Measurements from ENCODE around the gene GRIK1.

Gene GRIK1

DNA sequence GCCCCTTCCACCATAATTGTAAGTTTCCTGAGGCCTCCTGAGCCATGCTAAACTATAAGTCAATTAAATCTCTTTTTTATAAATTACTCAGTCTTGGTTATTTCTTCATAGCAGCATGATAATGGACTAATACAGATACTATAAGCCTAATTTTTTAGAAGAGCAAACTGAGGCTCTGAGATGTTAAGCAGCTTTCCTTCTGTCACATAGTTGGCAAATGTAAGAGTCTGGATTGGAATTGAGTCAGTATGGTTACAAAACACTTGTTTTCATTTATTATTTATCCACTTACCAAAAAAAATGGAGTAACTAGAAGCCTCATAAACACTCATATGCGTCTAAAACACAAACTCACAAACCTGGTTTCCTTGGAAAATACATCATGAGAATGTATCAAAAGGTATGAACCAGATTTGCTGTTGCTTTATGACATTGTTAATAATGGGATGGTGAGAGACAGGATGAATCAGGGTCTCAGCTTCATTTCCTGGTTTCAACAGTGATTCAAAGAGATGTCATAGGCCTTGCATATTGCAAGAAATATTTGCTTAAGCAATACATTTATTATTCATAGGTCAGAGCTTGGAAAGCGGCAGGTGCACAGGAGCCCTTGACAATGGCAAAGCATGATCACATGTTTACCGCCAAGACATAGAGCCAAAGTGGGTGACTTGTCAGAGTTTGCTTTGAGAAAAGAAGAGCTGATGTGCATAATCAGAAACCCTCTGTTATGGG, 221.5 kb downstream of the GRIK1 start:
- no peak for DNase-seq (ENCODE audit: low read depth in 2 of 2)

DNA sequence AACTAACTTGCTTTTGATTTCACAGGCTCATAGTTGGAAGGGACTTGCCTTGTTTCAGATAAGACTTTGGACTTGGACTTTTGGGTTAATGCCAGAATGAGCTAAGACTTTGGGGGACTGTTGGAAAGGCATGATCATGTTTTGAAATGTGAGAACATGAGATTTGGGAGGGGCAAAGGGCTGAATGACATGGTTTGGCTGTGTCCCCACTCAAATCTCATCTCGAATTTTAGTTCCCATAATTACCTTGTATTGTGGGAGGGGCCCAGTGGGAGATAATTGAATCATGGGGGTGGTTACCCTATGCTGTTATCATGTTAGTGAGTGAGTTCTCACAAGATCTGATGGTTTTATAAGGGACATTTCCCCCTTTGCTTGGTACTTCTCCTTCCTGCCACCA, 222.1 kb downstream of the GRIK1 start:
- no peak for DNase-seq (ENCODE audit: low read depth in 2 of 2)

DNA sequence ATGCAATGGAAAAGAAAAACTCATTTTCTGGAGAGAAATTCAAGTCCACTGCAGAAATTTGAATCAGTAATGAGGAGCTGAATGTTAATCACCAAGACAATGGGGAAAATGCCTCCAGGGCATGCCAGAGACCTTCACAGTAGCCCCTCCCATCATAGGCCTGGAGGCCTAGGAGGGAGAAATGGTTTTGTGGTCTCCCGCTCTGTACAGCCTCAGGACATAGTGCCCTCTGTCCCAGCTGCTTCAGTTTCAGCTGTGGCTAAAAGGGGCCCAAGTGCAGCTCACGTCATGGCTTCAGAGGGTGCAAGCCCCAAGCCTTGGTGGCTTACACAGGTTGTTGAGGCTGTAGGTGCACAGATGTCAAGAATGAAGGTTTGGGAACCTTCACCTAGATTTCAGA, 223.0 kb downstream of the GRIK1 start:
- DNase-seq (ENCODE audit: low read depth in 2 of 2), result no peak

DNA sequence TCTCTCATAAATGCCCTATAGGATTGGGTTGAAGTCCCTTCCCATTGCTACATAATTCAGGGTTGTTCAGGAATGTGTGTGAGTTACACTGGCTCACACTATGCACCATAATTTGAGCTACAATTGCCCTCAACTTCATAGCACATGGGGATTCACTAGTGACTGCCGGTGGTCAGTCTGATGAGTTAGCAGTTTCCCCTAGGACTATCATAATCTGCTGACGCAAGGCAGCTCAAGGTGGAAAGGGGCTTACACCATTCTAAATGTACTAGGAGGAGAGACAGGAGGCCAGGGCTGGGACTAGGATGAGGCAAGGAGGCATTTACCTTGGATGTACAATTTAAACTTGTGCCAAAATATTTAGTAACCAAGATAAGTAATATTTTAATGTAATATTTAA, 224.7 kb downstream of the GRIK1 start:
- no peak for DNase-seq (ENCODE audit: low read depth in 2 of 2)

DNA sequence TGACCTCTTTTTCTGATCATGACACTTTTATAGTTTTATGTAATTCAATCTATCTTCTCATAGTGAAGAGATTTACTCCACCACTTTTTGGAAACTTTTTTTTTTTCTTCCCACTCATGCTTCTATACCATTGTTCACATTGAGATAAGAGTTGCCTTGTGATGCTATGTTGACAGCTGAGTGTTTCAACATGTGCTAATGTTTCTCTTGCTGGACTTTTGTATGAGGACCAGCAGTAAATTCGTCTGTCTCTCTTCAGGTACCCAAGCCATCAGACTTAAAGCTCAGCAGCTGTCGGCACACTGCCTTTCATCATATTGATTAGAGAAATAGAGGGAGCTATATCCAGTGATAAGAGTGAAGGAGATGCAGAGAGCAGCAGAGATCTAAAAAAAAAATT, 227.0 kb downstream of the GRIK1 start:
- DNase-seq (ENCODE audit: low read depth in 2 of 2), result no peak

DNA sequence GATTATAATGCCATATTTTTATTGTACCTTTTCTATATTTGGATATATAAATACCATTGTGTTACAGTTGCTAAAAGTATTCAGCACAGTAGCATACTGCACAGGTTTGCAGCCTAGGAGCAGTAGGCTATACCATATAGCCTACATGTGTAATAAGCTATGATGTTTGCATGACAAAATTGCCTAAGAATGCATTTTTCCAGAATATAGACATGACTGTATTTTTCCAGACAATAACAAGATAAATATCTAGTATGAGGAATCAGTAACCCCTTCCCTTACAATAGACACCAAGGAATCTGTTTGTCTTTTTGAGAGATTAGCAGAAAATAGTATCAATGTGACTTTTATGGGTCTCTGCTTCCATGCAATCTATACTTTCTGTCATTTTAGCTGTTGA, 228.6 kb downstream of the GRIK1 start:
- no peak for DNase-seq (ENCODE audit: low read depth in 2 of 2)

DNA sequence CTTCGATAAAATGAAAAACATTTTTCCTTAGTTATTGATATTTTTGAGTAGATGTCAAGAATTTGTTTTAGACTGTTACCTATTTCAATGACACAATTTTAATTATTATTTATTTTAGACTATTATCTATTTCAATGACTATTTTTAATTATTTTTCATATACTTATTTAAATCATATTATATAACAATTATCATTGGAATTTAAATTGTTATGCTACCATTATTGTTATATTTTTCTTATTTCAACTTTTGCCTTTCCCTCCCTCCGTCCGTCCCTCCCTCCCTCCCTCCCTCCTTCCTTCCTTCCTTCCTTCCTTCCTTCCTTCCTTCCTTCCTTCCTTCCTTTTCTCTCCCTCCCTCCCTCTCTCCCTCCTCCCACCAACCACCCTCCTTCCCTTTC, 229.3 kb downstream of the GRIK1 start:
- DNase-seq (ENCODE audit: low read depth in 2 of 2), result no peak

DNA sequence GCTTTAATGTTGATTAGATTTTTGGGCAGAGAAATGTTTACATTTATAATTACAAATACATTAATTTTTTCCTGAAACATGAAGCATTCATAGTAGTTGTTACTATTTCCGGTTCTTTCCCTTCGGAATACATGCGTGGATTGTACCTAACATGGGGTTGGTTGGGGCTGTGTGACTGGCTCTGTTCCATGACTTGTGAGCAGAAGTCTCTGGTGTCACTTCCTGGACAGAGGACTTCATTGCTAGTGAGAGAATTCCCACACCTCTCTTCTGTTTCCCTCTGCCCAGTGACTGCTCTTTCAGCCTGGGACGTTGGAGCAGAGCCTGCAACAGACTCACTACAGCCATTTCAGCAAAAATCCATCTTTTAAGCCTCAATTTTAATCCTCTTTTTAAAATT, 231.4 kb downstream of the GRIK1 start:
- DNase-seq (ENCODE audit: low read depth in 2 of 2), result no peak

DNA sequence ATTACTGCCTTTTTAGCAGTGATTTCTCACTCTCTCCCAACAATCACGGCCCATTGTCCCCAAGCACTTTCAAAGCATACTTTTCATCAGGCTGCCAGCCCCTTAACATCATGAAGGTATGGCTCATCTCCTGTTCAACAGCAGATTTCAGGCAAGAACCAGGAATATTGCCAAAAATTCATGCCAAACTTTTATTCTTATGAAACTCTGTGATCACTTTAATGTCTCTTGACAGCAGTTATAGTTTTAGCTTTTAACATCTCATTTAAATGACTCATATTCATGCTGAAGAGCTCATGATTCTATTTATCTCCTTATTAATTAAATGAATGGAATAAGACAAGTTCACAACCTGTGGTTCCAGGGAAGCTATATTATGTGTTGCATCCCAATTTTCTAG, 235.1 kb downstream of the GRIK1 start:
- no peak for DNase-seq (ENCODE audit: low read depth in 2 of 2)

DNA sequence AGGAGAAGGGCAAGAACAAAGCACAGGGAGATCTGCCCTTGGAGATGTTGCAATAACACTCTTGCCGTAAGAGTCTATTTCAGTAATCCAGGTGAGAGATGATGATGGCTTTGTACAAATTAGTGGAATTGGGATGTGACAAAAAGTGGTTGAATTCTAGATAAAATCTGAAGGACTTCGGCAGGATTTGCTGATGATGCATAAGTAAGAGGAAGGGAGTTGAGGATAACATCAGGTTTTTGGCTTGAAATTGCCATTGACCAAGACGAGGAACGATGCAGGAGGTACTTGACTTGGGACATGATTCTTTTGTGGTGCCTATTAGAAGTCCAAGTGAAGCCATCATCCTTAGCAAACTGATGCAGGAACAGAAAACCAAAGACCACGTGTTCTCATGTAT, 238.1 kb downstream of the GRIK1 start:
- no peak for DNase-seq (ENCODE audit: low read depth in 2 of 2)

DNA sequence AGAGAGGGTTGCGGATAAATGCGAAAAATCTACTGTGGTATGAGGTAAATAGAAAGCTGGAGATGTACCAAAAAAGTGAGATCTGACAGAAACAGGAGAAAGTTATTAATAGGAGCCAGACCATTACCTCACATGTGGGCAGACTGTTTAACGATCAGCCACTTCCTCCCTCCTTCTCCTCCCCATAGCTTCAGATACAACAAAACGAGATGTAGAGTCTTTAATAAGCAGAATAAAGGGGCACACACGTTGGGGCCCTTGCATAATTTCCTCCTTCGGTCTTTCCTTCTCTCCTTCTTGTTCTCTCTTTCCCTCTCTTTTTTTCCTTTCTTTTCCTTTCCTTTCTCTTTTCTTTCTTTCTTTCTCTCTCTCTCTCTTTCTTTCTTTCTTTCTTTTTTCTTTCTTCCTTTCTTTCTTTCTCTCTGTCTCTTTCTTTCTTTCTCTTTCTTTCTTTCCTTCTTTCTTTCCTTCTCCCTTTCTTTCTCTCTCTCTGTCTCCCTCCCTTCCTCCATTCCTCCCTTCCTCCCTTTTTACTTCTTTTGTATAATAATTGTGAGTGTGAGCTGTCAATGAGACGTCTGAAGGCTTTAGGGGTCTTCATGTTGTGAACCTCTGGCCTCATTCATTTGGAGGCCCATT, 242.1 kb downstream of the GRIK1 start:
- no peak for DNase-seq (ENCODE audit: low read depth in 2 of 2)

DNA sequence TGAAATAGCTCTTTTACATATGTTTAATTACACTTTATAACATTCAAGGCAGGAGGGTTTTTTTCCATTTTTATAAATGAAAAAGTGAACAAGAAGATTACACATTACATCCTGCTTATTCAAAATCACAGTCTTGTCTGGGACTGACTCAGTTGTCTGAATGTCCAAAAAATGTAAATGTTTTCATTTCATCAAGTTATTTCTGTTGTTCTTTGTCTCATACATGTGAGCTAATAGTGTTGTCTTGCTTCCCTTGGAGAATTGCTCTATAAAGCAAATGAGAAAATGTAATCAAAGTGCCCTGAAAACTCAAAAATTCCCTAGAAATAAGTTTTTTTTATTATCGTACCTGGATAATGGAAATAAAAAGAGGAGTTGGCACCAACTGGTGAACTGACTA, 242.9 kb downstream of the GRIK1 start:
- DNase-seq (ENCODE audit: low read depth in 2 of 2), result no peak

DNA sequence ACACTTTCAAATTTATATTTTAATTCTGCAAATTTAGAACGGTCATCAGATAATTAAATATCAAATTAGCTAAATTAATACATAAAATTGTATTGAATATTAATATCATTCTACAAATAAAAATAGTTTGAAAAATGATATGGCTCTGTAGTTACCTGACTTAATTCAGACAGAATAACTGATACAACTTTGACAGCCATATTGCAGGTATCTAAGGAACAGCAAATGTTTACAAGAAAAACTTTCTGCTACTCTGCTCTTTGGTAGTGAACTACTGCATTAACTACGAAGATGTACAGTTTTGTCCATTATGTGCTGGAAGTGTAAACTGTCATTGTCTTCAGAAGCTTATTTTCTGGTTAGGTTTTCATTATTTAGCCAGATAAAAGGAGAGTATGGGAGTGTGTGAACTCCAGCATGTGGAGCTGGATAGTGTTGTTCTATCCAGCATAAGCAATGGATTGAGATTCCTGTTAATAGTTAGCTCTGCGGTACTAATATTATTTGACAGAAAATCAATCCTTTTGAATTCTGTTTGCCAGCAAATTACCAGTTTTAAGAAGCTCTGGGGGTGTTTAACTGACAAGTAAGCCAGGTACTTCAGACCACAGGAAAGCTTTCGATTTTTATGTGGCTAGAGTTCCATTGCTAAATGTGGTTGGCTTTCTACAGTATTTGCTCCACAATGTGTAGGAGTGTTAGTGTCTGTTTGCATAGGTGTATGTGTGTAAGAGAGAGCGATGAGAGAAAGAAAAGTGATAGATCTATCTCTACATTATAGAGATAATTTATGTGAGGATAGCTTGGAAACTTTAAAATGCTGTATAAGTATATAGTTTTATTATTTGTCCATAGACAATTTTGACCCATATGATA, 247.9 kb downstream of the GRIK1 start:
- DNase-seq (ENCODE audit: low read depth in 2 of 2), result no peak

DNA sequence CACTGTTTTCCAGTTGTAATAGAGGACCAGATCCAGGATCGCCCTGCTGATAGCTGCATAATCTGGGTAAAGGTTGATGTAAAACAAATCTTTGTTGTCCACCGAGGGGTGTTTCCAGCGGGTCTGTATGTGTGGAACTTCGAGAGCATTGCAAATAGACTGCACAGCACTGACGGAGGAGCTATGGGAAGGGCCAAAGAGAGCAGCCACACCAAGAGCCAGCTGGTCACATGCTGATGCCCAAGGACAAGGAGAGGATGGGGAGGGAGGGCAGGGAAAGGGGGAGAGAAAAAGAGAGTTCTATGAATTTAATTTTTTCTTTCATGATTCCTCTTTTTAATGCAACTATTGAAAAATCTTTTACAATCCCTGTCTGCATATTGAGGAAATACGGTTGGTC, 250.0 kb downstream of the GRIK1 start:
- DNase-seq (ENCODE audit: low read depth in 2 of 2), result no peak

DNA sequence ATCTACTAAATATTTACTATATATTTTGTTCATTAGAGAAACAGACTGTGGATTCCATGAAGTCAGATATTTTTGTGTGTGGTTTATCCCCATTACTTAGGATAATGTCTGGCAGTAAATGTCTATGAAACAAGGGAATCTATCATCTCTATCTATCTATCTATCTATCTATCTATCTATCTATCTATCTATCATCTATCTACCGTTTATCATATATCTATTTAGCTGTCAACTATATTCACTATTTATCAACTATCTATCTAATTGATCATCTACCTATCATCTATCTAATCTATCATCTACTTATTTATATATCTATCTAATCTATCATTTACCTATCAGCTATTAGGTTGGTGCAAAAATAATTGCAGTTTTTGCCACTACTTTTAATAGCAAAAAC, 255.7 kb downstream of the GRIK1 start:
- no peak for DNase-seq (ENCODE audit: low read depth in 2 of 2)

DNA sequence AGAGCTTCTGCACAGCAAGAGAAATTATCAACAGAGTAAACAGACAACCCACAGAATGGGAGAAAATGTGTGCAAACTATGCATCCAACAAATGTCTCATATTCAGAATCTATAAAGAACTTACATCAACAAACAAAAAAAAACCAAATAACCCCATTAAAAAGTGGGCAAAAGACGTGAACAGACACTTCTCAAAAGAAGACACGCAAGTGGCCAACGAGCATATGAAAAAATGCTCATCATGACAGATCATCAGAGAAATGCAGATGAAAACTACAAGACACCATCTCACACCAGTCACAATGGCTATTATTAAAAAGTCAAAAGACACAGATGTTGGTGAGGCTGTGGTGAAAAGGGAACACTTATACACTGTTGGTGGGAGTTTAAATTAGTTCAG, 257.0 kb downstream of the GRIK1 start:
- no peak for DNase-seq (ENCODE audit: low read depth in 2 of 2)

DNA sequence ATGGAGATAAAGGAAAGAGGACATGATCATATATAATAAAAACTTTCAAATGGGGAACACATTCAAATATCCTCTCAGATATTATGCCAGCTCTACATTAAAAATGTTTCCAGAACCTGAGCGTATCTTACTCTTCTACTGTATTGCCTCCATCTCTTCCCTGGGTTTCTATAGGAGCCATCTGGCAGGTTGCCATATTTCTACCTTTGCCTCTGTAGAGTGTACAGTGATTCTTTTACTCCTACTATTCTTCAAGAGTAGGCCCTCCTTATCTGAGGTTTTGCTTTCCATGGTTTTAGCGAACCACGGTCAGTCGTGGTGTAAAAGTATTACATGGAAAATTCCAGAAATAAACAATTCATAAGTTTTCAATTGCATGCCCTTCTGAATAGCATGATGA, 259.5 kb downstream of the GRIK1 start:
- no peak for DNase-seq (ENCODE audit: low read depth in 2 of 2)

DNA sequence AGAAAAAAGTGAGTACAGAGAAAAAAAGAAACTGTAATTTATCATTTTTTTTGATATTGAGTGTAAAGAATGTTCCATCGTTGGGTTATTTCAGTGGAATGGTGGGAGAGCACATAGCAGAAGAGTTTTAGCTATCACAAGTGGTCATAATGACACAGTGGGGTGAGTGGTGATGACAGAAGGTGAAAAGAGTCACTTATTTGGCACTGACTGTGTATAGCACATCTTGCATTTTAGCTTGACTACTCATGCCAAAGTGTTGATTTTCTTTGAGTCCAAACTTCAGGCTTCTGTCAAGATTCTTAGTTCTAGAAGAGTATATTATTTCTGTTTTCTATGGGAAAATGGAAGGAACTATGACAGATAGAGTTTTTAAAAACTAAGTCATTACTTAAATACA, 261.2 kb downstream of the GRIK1 start:
- no peak for DNase-seq (ENCODE audit: low read depth in 2 of 2)

DNA sequence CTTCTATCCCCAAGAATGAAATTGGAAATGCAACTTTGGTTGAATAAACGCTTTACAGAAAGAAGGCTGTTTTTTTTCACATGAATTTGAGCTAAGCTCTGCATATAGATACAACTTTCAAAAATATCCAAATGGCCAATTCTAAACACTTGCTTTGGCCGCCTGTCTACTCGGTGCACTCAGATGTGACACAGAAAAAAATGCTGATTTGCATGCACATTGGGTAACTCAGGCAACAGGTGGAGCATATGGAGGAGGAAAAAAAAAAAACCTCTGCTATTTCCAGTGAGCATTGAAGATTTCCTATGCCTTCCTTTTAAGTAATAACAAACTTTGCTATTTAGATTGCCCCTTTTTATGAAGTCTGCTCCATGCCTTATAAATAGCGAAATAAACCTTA, 262.5 kb downstream of the GRIK1 start:
- DNase-seq (ENCODE audit: low read depth in 2 of 2), result no peak

DNA sequence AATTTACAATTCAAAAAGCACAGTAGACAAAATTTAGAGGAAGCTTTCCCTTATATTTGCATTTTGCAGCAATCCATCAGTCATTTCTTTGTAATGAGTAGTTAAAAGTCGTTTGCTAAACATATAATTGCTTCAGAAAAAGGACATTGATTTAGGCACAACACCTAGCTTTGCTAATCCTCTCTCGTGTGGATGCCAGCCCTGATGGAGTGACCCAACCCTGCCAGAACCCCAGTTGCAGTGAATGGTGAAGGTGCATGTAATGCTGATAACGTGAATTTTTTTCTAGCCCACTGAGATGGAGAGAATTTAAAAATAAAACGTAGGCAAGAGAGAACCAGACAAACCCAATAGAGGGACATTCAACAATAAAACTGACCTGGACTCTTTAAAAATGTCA, 263.4 kb downstream of the GRIK1 start:
- DNase-seq (ENCODE audit: low read depth in 2 of 2), result no peak

DNA sequence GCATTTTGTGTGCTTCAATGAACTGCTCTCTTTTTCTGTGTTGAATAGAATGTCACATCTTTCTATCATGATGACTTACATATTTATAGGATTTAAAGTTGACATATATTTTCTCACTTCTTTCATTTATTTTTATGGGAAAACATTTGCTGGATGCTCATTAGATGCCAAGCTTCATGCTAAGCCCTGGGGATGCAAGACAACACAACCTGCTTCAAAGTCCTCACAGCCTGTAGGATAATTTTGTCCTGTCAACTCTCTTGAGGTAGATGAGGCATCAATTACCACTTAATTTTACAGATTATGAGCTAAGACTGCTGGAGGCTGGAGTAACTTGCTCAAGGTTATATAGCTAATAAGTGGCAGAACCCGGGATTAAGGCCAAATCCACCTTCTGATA, 264.3 kb downstream of the GRIK1 start:
- no peak for DNase-seq (ENCODE audit: low read depth in 2 of 2)

DNA sequence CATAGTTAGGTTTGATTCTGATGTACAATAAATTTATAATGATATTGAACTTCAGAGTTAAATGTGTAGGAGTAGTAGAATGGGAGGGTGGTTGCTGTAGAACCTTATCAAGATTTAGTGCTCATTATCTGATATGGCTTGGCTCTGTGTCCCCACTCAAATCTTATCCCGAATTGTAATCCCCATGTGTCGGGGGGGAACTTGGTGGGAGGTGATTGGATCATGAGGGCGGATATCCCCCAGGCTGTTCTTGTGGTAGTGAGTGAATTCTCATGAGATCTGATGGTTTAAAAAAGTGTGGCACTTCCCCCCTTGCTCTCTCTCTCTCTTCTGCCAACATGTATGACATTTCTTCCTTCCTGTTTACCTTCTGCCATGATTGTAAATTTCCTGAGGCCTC, 265.5 kb downstream of the GRIK1 start:
- DNase-seq (ENCODE audit: low read depth in 2 of 2), result no peak

DNA sequence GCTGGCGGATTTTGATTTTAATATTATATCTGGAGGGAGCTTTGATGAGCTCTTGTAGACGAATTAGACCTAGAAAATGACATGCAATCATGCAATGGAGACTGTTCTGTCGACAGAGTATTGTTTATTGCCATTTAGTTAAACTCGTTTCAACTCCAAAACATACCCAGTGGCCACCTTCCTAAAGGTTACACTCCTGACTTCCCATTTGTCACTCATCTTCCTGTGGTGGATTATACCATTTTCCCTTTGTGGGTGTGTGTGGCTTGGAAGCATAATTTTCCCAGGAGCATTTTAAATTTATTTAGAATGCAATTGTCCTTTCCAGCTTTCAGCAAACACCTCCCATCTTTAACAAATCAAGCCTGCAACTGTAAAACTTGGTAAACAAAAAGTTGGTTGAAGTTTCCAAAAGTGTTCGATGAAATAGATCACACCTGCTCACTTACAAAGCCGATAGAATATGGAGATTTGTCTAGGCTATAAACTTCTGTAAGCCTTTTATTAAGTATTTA, 266.6 kb downstream of the GRIK1 start:
- DNase-seq (ENCODE audit: low read depth in 2 of 2), result no peak

Data from stimulated activated CD8-positive, alpha-beta memory T cell treated with anti-CD3 and anti-CD28 coated beads, Interleukin-2, amount 100 ng/mL, for 1 hour (primary cell).